D341Med (cell line): ENCODE data around the gene TIMM21.

Source experiments
- DNase-seq: peaks from one replicate; pipeline ENCODE4 v3.0.0; 2012; ENCODE audit warnings: low spot score

Gene TIMM21, protein sequence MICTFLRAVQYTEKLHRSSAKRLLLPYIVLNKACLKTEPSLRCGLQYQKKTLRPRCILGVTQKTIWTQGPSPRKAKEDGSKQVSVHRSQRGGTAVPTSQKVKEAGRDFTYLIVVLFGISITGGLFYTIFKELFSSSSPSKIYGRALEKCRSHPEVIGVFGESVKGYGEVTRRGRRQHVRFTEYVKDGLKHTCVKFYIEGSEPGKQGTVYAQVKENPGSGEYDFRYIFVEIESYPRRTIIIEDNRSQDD

DNA sequence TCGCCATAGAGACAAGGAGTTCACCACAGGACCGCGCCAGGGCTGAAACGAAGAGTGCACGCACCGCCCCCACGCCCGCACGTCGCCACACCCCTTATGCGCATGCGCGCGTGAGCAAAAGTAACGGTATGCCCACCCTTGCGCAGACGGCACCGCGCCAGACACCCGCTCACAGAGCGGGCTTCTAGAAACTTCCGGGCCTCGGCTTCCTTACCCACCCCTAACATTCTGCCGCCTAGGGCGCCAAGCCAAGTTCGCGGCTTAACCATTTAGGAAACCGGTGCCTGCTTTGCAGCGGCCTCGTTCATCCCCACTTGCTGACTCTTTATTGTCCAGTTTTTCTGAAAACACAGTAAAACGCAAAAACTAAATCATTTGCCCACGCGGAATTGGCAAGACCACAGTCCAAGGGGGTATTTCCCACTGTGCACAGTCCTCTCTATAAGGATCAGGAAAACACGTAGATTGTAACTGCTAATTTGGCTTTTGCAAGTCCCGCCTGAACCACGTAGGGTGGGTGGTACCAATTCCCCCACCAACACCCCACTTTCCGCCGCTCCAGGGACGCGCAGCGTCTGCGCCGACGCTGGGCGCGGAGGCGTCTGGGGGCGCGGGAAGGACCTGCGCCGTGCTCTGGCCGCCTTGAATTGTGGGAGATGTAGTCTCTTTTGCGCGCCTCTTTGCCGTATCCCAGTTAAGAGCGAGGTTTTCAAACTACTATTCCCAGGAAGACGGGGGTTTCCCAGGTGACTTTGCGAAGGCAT, at the start of gene TIMM21, which contains the start of gene FBXO15:
Gene TIMM21, plus strand, starts transcription at position 745 of the 764 bp plus-strand sequence. CDS start 286 bp downstream, outside the sequence.
Gene FBXO15, minus strand, starts transcription at position 56 of the 764 bp plus-strand sequence. Its CDS starts 49 bp downstream, at position 7.
- peak; percentile 98 for DNase-seq

DNA sequence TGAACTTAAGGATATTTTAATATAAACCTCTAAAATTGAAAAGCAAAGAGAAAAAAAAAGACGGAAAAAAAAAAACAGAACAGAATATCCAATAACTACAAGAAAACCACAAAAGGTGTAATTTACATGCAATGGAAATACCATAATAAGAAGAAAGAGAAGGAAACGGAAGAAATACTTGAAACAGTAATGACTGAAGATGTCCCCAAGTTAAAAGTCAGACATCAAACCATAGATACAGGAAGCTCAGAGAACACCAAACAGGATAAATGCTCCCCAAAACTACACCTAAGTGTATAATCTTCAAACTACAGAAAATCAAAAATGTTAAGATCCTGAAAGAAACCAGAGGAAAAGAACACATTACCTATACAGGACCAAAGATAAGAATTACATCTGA, 39.9 kb upstream of the TIMM21 start:
- DNase-seq, result no peak

DNA sequence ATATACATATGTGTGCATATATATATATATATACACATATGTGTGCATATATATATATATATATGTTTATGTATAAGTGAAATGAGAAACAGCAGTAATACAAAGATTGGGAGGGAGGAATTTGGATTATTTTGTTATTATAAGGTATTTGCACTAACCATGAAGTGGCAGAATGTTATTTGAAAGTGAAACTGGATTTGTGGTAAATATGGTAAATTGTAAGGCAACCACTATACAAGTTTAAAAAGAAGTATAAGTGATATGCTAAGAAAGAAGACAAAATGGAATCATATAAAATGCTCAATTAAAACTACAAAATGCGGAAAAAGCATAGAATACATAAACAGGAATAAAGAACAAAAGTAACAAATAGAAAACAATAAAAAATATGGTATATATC, 38.2 kb upstream of the TIMM21 start:
- DNase-seq, result no peak

DNA sequence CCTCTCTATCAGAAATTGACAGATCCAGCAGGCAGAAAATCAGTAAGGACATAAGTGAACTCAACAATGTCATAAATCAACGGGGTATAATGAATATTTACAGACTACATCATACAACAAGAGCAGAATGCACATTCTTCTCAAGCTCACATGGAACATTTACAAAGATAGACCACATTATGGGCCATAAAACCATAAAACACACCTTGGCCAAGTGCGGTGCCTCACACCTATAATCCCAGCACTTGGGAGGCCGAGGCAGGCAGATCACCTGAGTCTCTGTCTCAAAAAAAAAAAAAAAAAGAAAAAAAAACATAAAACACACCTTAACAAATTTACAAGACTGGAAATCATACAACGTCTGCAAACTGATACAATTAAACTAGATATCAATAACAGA, 37.3 kb upstream of the TIMM21 start:
- no peak for DNase-seq

DNA sequence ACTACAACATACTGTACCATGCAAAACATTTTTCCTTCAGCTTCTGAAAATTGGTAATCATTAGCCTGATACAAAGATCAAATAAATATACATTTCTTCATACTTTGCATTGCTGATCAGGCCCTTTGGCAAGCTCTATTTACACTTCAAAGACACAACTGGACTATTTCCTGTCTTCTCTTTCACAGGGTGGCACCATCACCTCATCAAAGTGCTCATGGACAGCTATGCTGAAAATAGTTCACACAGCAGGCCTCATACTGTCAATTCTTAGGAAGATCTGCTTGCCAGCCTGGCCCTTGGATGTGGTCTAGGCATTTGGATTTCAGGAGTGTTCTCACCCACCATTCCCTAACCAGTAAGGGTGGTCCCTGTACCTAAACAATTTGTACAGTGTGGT, 34.6 kb upstream of the TIMM21 start:
- no peak for DNase-seq

DNA sequence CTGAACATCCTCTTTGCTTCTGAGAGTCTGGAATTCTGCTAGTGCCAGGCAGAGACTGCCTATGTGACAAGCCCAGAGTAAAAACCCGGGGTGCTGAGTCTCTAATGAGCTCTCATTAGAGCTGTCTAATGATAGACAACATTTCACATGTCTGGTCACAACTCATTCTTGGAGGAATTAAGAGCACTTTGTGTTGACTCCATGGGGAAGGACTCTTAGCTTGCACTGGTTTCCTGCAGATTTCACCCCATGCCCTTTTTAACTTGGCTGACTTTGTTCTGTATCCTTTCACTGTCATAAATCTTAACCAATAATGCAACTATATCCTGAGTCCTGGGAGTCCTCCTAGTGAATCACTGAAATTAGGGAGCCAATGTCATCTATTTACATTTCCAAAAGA, 34.2 kb upstream of the TIMM21 start:
- DNase-seq, result no peak

DNA sequence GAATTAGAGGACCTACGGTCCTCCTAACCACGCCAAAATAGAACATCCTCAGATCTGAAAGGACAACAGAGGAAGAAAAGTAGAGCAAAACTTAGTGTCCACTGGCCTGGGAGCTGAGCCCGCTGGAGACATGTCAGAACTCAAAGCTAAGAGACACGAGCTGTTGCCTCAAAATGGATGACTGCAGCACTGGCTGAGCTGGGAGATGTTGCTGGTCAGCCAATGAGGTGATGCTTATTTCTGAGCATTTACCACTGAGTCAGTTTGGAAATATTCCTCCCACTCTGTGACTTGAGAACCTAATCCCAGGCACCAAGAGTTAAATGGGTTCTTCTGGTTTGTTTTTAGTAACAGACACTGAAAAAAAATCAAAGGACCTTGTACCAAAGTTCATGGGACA, 33.3 kb upstream of the TIMM21 start:
- no peak for DNase-seq

DNA sequence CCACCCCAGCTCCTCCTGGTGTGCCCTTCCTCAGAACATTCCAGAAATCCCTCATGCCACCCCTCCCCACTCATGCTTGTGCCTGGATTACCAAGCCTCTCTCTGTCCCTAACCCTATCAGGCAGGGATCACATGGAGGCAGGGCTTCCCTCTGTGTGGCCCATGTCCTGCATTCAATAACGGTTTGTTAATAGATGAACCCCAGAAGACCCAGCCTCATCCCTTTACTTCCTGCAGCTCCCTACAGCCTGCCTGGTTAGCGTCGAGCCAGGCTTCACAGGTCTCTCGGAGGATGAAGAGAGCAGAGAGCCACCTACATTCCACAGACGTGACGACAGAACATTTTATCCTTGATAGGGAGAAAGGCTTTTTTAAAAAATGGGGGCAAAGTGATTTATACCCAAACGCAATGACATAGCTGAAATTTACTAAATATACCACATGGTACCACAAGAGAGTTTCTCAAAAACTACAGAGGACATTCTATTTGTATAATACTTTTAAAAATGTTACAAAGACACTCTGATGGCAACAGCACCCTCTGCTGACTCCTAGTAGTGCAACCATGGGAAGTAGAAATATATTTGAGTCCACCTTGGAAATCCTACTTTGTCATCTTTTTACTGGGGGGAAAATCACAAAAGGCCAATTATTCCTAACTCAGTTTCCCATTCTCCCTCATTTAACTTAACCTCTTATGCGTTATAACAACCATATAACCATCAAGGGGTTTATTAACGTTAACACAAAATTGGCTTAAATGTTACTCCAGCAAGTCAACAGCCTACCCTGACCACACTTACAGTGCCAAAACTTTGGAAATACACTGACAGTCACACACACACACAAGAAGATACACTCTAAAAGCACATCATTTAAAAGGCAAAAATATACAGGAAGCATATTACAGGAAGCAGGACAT, 31.4 kb upstream of the TIMM21 start:
- no peak for DNase-seq

DNA sequence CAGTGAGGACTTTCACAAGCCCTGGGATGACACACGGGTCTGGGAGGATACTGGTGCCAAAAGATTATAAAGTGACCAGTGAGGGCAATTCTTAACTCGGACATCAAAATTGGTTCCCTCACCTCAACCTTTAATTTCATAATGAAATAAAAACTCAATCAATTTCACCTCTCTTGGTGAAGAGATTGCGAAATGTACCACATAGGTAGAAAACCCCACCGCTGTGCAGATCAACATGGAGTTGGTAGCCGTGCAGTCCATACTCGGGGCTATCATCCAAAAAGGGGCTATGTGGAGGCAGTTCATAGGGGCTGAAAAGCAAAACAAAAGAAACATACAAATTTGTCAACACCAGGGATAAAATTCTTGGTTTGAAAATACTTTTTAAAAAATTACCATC, 25.1 kb upstream of the TIMM21 start:
- DNase-seq, result no peak

DNA sequence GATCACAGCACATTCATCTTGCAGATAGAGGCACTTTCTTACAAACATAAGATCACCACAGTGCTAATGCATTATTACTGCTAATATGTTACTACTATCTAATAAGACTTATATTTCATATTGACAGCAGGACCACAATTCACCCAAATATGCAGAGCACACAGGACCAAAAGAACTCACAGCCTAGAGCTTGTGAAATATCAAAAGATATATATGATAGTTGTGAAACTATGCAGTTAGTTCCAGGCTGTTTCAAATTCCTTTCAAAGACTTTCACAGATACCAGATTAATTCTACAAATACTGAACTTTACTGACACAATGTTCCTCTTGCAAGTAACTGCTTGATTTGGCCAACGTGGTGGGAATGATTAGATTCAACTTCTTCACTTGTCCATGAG, 23.7 kb upstream of the TIMM21 start:
- DNase-seq, result no peak

DNA sequence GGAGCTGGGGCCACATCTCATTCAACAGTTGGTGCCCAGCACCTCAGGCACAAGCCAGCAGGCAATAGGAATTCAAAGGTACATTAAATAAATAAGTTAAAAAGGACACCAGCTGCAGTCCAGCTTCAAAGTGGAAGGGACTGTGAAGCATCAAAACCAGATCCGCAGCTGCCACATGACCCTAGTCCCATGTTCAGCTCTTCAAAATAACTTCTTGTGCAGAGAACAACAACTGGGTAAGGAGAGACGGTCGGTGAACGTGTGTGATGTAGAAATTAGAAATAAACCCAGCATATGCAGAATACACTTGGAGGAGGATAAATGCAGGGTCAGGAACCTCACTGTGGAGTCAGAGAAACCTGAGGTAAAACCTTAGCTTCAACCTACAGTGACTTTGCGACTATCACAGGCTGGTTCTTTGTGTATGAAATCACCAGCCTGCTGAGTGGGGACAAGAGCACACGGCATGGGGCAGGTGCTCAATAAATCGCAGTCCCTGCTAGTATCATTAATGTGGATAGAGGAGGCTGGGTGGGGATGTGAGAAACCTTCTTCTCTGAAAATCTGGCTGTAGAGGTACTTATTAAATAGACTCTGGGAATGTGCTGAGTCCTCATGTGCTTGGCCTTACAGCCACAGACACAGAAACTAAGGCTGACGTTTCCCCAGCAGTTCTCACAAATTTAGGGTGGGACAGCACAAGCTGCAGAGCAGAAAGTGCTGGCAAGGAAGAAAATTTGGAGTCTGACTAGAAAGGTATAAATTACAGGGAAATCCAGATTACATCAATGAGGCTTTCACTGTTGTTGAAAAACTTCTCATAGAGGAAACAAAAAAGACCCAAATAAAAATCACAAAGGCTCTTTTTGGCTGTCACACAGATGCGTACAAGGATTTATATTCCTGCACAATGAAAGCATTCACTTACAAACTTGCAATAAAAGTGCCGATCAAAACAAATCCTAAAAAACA, 21.4 kb upstream of the TIMM21 start:
- no peak for DNase-seq

DNA sequence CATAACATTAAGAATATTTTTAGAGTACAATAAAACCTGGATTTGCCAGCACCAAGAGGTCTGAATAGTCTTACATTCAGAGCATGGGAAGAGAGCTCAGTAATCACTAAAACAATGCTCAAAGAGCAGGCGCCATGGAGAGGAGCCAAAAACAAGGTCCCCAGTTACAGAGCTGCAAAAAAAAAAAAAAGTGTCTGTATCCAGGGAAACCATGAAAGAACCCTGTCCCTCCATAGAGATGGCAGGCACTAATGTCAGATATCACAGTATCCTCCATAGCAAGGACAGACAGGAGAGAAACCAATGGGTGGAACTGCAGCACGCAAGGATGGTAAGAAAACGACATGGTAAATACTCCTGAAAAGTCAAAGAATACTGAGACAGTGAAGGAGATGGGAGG, 20.2 kb upstream of the TIMM21 start:
- DNase-seq, result no peak

DNA sequence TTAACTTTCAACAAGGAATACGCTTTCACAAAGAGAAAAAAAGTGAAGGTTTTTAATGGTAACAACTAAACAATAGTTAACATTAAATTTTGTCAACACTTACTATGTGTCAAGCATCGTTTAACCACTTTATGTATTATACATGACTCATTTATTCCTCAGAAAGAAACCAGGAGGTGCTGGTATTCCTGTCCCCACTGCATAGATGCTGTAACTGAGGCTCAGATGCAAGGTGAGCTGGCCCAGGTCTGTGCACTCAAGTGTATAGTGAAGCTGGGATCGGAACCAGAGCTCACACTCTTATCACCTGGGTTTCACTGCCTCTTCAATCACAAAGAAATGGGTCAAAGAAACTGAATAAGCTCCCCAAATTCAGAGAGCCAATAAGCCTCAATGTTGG, 17.2 kb upstream of the TIMM21 start:
- no peak for DNase-seq

DNA sequence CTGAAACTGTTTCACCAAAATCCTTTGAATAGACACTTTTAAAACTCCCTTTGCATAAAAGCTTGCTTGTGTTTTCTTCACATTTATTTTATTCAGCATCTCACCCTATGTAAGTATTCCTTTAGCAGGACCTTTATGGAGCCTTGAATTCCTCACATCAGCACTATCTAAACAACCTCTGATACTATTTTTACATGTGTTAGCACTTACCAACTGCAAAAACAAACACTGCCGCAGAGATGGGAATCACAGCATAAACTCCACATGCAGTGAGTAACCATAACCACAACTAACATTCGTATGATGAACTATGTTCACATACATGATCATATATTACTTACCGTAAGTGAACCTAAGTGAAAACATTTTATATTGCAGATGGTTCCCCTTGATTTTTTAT, 16.1 kb upstream of the TIMM21 start:
- no peak for DNase-seq

DNA sequence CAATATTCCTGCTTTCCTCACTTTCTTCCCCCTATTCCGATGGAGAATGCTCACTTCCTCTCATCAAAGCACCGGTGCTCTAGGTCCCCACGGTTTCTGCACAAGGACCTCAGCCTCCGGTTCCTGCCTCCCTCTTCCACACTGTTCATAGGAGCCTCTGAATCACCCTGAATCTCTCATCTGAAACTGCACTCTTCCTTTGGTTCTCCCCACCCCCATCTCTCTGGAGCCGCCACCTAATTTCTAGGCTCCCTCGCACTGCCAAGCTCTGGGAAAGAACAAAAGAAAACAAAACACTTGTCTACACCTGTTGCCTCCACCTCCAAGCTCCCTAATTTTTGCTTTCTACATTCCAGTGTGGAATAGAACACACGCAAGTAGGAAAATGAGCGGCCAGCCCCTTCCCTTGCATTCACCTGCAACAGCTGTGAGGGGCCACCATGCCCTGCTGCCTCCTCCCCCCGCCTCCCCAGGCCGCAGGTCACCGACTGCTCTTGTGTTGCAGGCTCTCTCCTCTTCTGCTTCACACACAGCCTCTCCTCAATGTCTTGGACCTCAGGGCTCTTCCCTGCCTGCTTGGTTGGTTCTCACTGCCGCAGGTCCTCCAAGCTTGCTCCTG, 10.3 kb upstream of the TIMM21 start:
- no peak for DNase-seq

DNA sequence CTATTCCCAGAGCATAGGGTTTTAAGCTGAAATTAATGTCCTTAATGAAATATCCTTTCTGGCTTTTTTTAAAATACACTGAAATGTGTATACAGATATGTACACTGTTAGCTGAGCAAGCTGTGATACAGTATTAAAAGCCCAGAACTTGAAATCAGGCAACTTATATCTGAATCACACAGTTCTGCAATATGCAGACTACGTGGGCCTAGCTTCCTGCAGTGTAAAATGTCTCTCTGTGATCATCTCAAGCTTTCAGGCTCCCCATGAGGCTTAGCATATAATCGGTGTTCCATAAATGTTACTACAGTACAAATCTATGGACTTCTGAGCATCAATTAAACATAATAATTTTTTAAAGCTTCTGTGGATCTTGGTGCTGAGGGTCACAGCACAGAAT, 8.9 kb upstream of the TIMM21 start:
- no peak for DNase-seq

DNA sequence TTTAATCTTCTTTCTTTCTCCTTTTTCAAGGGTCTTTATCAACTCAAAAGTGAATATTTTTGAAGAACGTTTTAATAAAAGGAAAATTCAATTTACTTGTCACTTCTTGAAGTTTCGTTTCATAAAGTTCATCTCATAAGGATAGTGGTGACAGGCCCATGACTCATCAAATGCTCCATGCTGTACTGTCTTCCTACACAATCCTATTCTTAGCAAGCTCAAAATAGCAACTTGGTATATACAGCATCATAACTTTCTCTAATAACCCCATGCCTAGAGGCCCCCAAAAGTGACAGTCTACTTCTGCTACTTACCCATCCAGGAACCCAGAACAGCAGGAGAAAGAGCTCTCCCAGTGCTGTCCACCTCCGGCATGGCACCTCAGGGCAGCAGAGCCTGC, 8.4 kb upstream of the TIMM21 start:
- no peak for DNase-seq

DNA sequence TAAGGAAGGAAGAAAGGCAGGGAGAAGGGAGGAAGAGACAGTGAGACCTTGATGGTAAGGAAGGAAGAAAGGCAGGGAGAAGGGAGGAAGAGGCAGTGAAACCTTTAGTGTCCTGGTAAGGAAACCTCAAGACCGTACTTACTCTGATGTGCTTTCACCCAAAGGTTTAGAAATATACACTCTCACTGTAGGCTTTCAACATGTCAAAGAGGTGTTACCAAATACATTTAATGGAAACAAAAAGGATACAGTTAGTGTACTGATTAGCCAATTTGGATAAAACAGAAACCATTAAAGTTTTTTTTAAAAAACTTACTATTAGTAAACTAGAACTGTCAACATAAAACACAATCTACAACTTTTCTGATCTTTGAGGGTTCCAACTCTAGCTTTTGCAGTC, 7.7 kb upstream of the TIMM21 start:
- no peak for DNase-seq

DNA sequence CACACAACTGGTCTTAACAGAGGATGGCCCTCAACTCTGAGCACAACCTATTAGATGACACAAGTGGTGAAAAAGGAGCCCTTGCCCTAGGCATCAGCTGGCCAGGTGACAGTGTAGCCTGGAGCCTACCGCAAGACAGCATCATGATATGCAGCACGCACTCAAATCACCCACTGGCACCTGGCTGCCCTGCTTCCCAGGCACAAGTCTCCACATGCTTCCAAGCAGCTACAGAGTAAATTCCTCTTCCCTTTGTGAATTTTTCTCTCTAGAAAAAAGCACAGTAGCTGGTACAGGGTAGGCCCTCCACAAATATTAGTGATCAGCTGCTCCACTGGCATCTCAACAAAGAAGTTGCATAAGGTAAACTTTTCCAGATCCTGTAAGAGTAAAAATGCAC, 6.7 kb upstream of the TIMM21 start:
- DNase-seq, result no peak

DNA sequence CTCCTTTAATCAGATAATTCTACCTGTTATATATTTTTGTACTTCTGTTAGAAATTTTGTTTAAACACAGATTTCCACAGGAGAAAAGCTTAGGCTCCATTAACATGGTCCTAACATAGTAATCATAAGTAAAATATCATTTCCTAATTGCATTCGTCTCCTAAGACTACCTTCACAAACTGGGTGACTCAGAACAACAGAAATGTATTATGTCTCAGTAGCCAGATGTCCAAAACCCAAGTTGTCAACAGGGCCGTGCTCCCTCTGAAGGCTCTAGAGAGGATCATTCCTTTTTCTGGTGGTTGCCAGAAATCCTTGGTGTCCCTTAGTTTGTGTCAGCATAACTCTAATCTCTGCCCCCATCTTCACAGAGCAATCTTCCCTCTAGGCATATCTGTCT, 6.1 kb upstream of the TIMM21 start:
- no peak for DNase-seq

DNA sequence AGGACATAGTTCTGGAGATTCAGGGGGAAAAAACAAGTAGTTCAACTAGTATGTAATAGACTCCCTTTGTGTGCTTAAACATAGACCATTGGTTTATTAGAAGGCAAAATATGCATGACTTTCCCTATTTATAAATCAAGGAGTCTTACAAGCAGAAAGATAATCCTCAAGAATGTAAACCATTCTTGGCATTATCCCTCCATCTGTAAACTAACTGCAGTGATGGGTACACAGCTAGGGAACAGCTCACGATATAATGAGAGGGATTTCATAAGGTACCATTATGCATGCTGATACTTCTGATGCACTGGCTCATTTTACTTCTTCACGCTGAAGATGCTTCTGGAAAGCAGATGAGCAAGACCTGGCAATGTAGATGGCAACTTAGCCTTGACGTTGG, 1.6 kb upstream of the TIMM21 start:
- DNase-seq, result no peak
